Activated B cell treated with CpG ODN at 0.5 μM for 24 hours (primary cell): Measurements from ENCODE around the gene TCERG1L. TPM values are rescaled to one million over a fixed set of nuclear protein-coding genes. Genes with fewer than 3 reads are reported as not detected.

Source experiments
- ATAC-seq: fragments of 200-7000 bp; cut with Tn5 transposase; one replicate; pipeline ENCODE4 v1.10.0; 2021; ENCODE audit warnings: low read depth, mild to moderate bottlenecking, moderate library complexity
- CTCF ChIA-PET: fragments of 350-600 bp; sonication (Branson Sonifier 250); formaldehyde crosslinking; loops from one replicate; lab custom pipeline; 2021; ENCODE audit warnings: antibody characterized with exemption; lab: Charles Lee
- POLR2A ChIA-PET: fragments of 350-600 bp; sonication (Branson Sonifier 250); formaldehyde crosslinking; loops from one replicate; lab custom pipeline; 2021; ENCODE audit warnings: antibody characterized with exemption; lab: Charles Lee
- DNase-seq: peaks from one replicate; pipeline ENCODE4 v3.0.0; 2022
- H3K27ac Mint-ChIP-seq: one replicate; pipeline ENCODE4 v1.8.0; 2020; ENCODE audit warnings: mixed read lengths
- H3K27me3 Mint-ChIP-seq: one replicate; pipeline ENCODE4 v1.8.0; 2021; ENCODE audit warnings: mixed read lengths
- H3K36me3 Mint-ChIP-seq: one replicate; pipeline ENCODE4 v1.8.0; 2021; ENCODE audit warnings: low read depth, mixed read lengths
- H3K4me1 Mint-ChIP-seq: one replicate; pipeline ENCODE4 v1.8.0; 2021; ENCODE audit warnings: mixed read lengths
- H3K4me3 Mint-ChIP-seq: one replicate; pipeline ENCODE4 v1.8.0; 2020; ENCODE audit warnings: mild to moderate bottlenecking, mixed read lengths
- H3K9me3 Mint-ChIP-seq: one replicate; pipeline ENCODE4 v1.8.0; 2020; ENCODE audit warnings: mixed read lengths
- intact Hi-C: fragments of 100-400 bp; cut with micrococcal nuclease; formaldehyde crosslinking; loops from one replicate; pipeline ENCODE4 v1.15.1; 2024
- total RNA-seq: library from RNA; stranded (reverse); gene quantifications from 2 replicates; pipeline ENCODE4 v1.2.3, GENCODE V29; 2022
- TF ChIP-seq, protein P1 (sequence below): fragments of 200-600 bp; IDR thresholded peaks from one replicate; pipeline ENCODE4 v1.8.0; 2022; ENCODE audit warnings: antibody characterized with exemption, mild to moderate bottlenecking

TCERG1L gene
- total RNA-seq, 1 donor from 2014 or later: not detected

DNA sequence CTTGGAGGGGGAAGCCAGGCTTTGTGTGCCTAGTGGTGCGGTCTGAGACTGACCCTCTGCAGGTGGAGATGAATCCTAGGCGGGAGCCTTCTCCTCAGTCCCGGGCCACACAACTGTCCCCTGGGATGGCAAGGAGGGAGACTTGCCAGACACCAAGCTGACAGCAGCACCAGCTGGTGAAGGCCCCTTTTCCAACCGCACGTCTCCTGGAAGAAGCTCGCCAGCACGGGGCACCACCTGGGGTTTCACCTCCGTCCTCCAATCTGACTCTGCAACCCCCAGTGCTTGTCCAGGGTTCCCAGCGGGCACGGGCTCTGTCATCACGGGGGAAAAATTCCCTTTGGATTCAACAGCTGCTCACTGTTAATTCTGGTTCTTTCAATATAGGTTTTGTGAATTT is 34.2 kb upstream of the TCERG1L start:
- Mint-ChIP-seq H3K4me1 (no peaks in the 10 kb centered on the region), H3K27me3 (peaks cover 3% of the 10 kb centered on the region), H3K4me3 (no peak overlapping the region), H3K36me3 (no peaks in the 10 kb centered on the region), H3K9me3 (no peaks in the 10 kb centered on the region), H3K27ac (no peak overlapping the region)
- ChIA-PET CTCF (no interaction called here), POLR2A (no interaction called here)
- intact Hi-C loops: no loop called here
- no peak for DNase-seq
- no peak for ATAC-seq
- TF ChIP-seq, protein P1, sequence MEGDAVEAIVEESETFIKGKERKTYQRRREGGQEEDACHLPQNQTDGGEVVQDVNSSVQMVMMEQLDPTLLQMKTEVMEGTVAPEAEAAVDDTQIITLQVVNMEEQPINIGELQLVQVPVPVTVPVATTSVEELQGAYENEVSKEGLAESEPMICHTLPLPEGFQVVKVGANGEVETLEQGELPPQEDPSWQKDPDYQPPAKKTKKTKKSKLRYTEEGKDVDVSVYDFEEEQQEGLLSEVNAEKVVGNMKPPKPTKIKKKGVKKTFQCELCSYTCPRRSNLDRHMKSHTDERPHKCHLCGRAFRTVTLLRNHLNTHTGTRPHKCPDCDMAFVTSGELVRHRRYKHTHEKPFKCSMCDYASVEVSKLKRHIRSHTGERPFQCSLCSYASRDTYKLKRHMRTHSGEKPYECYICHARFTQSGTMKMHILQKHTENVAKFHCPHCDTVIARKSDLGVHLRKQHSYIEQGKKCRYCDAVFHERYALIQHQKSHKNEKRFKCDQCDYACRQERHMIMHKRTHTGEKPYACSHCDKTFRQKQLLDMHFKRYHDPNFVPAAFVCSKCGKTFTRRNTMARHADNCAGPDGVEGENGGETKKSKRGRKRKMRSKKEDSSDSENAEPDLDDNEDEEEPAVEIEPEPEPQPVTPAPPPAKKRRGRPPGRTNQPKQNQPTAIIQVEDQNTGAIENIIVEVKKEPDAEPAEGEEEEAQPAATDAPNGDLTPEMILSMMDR: no peak

DNA sequence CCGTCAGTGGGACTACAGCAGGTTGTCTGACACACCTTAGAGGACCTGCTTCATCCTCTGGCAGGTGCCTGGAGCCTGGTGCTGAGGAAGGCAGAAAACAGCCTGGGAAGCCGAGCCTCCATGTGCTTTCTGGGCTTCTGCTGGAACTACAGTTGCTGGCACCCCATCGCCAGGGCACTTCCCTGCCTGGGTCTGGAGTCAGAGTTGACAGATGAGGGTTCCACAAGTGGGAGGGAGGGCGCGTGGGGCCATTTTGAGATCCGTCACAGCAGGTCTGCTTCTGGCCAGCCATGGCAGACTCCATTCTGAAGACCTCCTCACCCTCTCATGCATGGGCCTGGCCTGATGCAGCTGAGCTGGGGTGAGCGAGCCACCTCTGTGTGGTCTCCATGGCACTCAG is 33.2 kb upstream of the TCERG1L start:
- H3K9me3 Mint-ChIP-seq: no peaks in the 10 kb centered on the region
- H3K36me3 Mint-ChIP-seq: no peaks in the 10 kb centered on the region
- H3K4me3 Mint-ChIP-seq: no peak overlapping the region
- ChIA-PET CTCF (no interaction called here), POLR2A (no interaction called here)
- no peaks in the 10 kb centered on the region for H3K4me1 Mint-ChIP-seq
- H3K27ac Mint-ChIP-seq: no peak overlapping the region
- DNase-seq (no peak), ATAC-seq (no peak)
- TF ChIP-seq, protein P1: no peak
- peaks cover under 1% of the 10 kb centered on the region for H3K27me3 Mint-ChIP-seq
- intact Hi-C loops: no loop called here

DNA sequence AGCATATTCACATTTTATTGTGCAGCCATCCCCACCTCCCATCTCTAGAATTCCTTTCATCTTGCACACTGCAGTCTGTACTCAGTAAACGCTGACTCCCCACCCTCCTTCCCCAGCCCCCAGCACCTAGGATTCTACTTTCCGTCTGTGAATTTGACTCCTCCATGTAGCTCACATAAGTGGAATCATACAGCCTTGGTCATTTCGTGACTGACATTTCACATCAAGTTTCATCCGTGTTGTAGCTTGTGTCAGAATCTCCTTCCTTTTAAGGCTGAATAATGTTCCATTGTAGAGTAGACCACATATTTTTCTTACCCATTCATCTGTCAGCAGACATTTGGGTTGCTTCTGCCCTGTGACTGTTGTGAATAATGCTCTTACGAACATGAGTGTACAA is 26.2 kb upstream of the TCERG1L start:
- H3K27ac Mint-ChIP-seq: no peak overlapping the region
- H3K36me3 Mint-ChIP-seq: no peaks in the 10 kb centered on the region
- H3K4me1 Mint-ChIP-seq: no peaks in the 10 kb centered on the region
- ChIA-PET CTCF (no interaction called here), POLR2A (no interaction called here)
- TF ChIP-seq, protein P1: no peak
- H3K9me3 Mint-ChIP-seq: peaks cover 8% of the 10 kb centered on the region
- intact Hi-C loops: no loop called here
- no peak overlapping the region for H3K4me3 Mint-ChIP-seq
- no peak for ATAC-seq
- DNase-seq: no peak
- H3K27me3 Mint-ChIP-seq: no peaks in the 10 kb centered on the region

DNA sequence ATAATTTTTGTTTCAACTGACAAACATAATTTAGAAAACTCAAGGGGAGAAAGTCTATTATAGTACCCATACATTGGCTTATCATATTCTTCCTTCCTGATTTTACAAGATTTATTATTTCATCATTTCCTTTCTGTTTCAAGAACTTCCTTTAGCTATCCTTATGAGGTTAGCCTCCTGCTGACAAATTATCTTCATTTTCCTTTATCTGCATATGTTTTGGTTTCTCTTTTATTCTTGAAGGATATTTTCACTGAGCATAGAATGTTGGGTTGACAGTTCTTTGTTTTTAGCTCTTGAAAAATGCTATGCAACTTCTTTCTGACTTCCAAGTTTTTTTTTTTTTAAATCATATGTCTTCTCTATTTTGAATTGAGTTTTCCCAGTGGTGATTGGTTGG is 21.3 kb upstream of the TCERG1L start:
- no peaks in the 10 kb centered on the region for H3K36me3 Mint-ChIP-seq
- no peaks in the 10 kb centered on the region for H3K27me3 Mint-ChIP-seq
- H3K27ac Mint-ChIP-seq: no peak overlapping the region
- POLR2A ChIA-PET: no interaction called here
- TF ChIP-seq, protein P1: no peak
- intact Hi-C loops: no loop called here
- CTCF ChIA-PET: no interaction called here
- ATAC-seq (no peak), DNase-seq (no peak)
- H3K4me1 Mint-ChIP-seq: no peaks in the 10 kb centered on the region
- H3K9me3 Mint-ChIP-seq: peaks cover 4% of the 10 kb centered on the region
- H3K4me3 Mint-ChIP-seq: no peak overlapping the region

DNA sequence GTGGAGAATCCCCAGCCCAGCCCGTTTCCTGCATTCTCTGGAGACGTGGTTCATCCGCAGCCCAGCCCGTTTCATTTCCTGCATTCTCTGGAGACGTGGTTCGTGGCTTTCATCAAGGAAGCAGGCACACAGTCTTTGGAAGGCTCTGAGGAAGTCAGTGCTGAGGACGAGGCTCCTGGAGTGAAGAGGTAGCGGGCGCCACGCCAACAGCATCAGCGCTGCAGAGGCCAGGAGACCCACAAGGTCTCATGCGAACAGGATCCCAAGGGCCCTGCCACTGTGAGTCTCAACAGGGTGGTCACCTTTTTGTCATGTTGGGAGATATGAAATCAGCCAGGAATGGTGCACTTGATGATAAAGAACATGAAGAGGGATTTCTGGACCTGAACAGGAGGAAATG is 12.4 kb upstream of the TCERG1L start:
- ATAC-seq (no peak), DNase-seq (no peak)
- POLR2A ChIA-PET: no interaction called here
- Mint-ChIP-seq H3K27me3 (peaks cover 7% of the 10 kb centered on the region), H3K9me3 (no peaks in the 10 kb centered on the region), H3K36me3 (no peaks in the 10 kb centered on the region), H3K4me1 (no peaks in the 10 kb centered on the region), H3K4me3 (no peak overlapping the region), H3K27ac (no peak overlapping the region)
- TF ChIP-seq, protein P1: no peak
- CTCF ChIA-PET: no interaction called here
- intact Hi-C loops: no loop called here
